ENCODE data around the gene METTL5.

GRCh38 chr2:169867579-169867978 is 42.9 kb upstream of the METTL5 start:
- TF ChIP-seq CTCF (IDR thresholded peaks at IDR 0.05) (no peak), POLR2A (IDR thresholded peaks at IDR 0.05) (no peak)

All from esophagus squamous epithelium (tissue), 4 donors.